ENCODE data around the gene BACH2. TPM values are rescaled to one million over a fixed set of nuclear protein-coding genes. Genes with fewer than 3 reads are reported as not detected.
"Not testable (repeated sequence)": the region's sequence is repeated elsewhere in the genome, so short reads cannot be mapped to it uniquely, and the experiment has no call there.

The BACH2 gene
- total RNA-seq, 4 donors from 2014 or later: 4.2 to 9.8 (median 5.8) TPM

DNA sequence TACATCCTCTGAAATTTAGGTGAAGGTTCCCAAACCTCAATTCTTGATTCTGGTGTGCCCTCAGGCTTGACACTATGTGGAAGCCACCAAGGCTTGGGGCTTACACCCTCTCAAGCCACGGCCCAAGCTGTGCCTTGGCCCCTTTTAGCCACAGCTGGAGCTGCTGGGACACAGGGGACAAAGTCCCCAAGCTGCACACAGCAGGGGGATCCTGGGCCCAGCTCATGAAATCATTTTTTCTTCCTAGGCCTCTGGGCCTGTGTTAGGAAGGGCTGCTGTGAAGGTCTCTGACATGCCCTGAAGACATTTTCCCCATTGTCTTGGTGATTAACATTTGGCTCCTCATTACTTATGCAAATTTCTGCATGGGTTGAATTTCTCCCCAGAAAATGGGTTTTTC is 37.3 kb upstream of the BACH2 start:
- Histone ChIP-seq H3K9me3 (no peaks in the 10 kb centered on the region), H3K4me1 (no peaks in the 10 kb centered on the region), H3K4me3 (no peak overlapping the region), H3K27me3 (no peaks in the 10 kb centered on the region), H3K36me3 (no peaks in the 10 kb centered on the region), H3K27ac (replicated peaks in 1 of 4) (no peak overlapping the region)
- DNase-seq (ENCODE audit: extremely low spot score): peak; percentile 70
- WGBS: no CpG with 5 or more reads among the region's 1 CpG
- TF ChIP-seq POLR2A (IDR thresholded peaks at IDR 0.05; ENCODE audit: low read depth) (no peak), EP300 (IDR thresholded peaks at IDR 0.05) (no peak), POLR2AphosphoS5 (IDR thresholded peaks at IDR 0.05) (no peak)
- TF ChIP-seq, protein P1, sequence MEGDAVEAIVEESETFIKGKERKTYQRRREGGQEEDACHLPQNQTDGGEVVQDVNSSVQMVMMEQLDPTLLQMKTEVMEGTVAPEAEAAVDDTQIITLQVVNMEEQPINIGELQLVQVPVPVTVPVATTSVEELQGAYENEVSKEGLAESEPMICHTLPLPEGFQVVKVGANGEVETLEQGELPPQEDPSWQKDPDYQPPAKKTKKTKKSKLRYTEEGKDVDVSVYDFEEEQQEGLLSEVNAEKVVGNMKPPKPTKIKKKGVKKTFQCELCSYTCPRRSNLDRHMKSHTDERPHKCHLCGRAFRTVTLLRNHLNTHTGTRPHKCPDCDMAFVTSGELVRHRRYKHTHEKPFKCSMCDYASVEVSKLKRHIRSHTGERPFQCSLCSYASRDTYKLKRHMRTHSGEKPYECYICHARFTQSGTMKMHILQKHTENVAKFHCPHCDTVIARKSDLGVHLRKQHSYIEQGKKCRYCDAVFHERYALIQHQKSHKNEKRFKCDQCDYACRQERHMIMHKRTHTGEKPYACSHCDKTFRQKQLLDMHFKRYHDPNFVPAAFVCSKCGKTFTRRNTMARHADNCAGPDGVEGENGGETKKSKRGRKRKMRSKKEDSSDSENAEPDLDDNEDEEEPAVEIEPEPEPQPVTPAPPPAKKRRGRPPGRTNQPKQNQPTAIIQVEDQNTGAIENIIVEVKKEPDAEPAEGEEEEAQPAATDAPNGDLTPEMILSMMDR (IDR thresholded peaks at IDR 0.05): no peak
- intact Hi-C loops (cut with DNase I): no loop called here

DNA sequence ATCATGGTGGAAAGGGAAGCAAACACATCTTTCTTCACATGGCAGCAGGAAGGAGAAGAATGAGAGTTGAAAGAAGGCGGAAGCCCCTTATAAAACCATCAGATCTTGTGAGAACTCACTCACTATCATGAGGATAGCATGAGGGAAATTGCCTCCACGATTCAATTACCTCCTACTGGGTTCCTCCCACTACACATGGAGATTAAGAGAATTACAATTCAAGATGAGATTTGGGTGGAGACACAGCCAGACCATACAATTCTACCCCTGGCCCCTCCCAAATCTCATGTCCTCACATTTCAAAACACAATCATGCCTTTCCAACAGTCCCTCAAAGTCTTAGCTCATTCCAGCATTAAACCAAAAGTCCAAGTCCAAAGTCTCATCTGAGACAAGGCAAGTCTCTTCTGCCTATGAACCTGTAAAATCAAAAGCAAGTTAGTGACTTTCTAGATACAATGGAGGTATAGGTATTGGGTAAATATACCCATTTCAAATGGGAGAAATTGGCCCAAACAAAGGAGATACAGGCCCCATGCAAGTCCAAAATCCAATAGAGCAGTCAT is 36.4 kb upstream of the BACH2 start:
- H3K27ac ChIP-seq (replicated peaks in 1 of 4); H3K4me1 ChIP-seq; H3K36me3 ChIP-seq; H3K4me3 ChIP-seq; intact Hi-C loops (cut with DNase I); DNase-seq (ENCODE audit: extremely low spot score); H3K27me3 ChIP-seq; H3K9me3 ChIP-seq: not testable (repeated sequence)
- 85% methylated on average over 2 of the region's 2 CpGs for WGBS

DNA sequence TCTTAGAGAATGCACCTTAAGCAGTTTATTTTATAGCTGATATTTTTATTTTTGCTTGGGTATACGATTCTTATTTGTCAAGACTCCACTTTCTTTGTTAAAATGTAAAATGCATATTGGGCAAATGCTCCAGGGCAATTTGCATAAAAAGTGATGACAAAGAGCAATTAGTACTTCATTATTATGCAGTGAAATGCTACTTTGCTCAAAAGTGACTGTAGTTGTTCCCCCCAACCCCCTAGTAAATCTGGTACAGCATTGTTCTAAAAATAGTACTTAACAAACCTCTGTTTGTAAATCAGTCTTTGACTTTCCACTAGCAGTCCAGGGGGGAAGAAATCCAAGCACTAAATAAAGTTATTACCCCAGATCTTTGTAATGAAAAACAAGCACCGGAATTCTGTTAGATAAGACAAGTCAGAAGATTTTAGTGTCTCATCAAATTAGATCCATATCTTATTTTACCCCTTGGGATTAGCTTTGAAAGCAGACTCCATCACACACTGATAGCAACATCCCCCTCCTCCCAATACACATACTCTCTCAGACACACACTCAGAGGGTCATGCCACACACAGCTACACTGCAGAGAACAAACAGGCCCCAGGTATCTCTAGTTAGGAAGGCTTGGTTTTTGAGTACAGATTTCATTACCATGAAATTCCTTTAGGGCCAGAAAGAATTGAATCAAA is 32.9 kb upstream of the BACH2 start:
- Histone ChIP-seq H3K9me3 (no peaks in the 10 kb centered on the region), H3K27me3 (no peaks in the 10 kb centered on the region), H3K36me3 (no peaks in the 10 kb centered on the region), H3K4me1 (no peaks in the 10 kb centered on the region), H3K4me3 (no peak overlapping the region), H3K27ac (replicated peaks in 1 of 4) (no peak overlapping the region)
- DNase-seq (ENCODE audit: extremely low spot score): no peak
- no peak for TF ChIP-seq POLR2AphosphoS5 (IDR thresholded peaks at IDR 0.05)
- no peak for TF ChIP-seq POLR2A (IDR thresholded peaks at IDR 0.05; ENCODE audit: low read depth)
- no peak for TF ChIP-seq EP300 (IDR thresholded peaks at IDR 0.05)
- TF ChIP-seq, protein P1 (IDR thresholded peaks at IDR 0.05): no peak
- 82% methylated on average over 2 of the region's 2 CpGs for WGBS
- intact Hi-C loops (cut with DNase I): no loop called here

DNA sequence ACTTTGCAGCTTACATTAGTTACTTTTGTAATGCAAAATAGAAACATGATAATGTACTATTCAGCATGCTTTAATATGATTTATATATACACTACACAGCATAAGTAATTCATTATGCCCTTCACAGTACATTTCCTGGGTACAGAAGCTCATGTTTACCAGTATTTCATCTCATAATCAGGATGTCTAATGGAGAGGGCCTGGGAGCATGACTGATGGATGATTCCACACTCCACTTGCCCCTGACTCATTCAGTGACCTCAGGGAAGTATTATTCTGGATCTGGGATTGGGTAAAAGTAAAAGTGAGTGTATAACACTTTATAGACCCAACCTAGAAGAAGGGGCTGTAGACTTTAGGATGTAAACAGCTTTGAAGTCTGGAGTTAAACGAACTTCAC is 31.4 kb upstream of the BACH2 start:
- intact Hi-C loops (cut with DNase I): no loop called here
- no peak for TF ChIP-seq POLR2AphosphoS5 (IDR thresholded peaks at IDR 0.05)
- TF ChIP-seq, protein P1 (IDR thresholded peaks at IDR 0.05): no peak
- no peak for TF ChIP-seq EP300 (IDR thresholded peaks at IDR 0.05)
- no peak for TF ChIP-seq POLR2A (IDR thresholded peaks at IDR 0.05; ENCODE audit: low read depth)
- Histone ChIP-seq H3K9me3 (no peaks in the 10 kb centered on the region), H3K27me3 (no peaks in the 10 kb centered on the region), H3K36me3 (no peaks in the 10 kb centered on the region), H3K27ac (replicated peaks in 1 of 4) (no peak overlapping the region), H3K4me3 (no peak overlapping the region), H3K4me1 (no peaks in the 10 kb centered on the region)
- DNase-seq (ENCODE audit: extremely low spot score): peak; percentile 53
- 90% methylated on average over 1 of the region's 1 CpG for WGBS

DNA sequence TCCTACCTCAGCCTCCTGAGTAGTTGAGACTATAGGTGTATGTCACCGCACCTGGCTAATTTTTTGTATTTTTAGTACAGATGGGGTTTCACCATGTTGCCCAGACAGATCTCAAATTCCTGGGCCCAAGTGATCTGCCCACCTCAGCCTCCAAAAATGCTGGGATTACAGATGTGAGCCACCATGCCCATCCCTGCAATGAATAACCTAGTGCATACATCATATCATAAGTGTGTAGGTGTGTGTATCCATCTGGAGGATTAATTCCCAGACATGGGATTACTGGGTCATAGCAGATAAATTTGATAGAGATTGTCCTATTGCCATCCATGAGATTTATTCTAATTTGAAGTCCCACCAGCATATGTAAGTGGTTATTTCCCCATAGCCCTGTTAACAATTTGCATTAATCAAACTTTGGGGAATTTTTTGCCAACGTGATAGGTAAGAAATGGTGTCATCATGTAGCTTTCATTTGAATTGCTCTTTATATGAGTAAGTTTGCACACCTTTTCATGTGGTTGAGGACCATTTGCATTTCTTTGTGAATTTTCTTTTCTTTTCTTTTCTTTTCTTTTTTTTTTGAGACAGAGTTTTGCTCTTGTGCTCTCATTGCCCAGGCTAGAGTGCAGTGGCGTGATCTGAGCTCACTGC is 29.9 kb upstream of the BACH2 start:
- H3K4me1 ChIP-seq: no peaks in the 10 kb centered on the region
- H3K4me3 ChIP-seq: no peak overlapping the region
- no peak for DNase-seq (ENCODE audit: extremely low spot score)
- H3K27ac ChIP-seq (replicated peaks in 1 of 4): no peak overlapping the region
- no peaks in the 10 kb centered on the region for H3K36me3 ChIP-seq
- 97% methylated on average over 3 of the region's 3 CpGs for WGBS
- TF ChIP-seq POLR2AphosphoS5 (IDR thresholded peaks at IDR 0.05) (no peak), POLR2A (IDR thresholded peaks at IDR 0.05; ENCODE audit: low read depth) (no peak), EP300 (IDR thresholded peaks at IDR 0.05) (no peak)
- TF ChIP-seq, protein P1 (IDR thresholded peaks at IDR 0.05): no peak
- H3K9me3 ChIP-seq: no peaks in the 10 kb centered on the region
- intact Hi-C loops (cut with DNase I): no loop called here
- H3K27me3 ChIP-seq: no peaks in the 10 kb centered on the region
